Stimulated activated CD8-positive, alpha-beta memory T cell treated with anti-CD3 and anti-CD28 coated beads, Interleukin-4, amount 100 ng/mL, for 24 hours (primary cell): ENCODE measurements around the gene APOBR.
A peak's percentile ranks its signal among the peaks of the same experiment; 100 is the strongest.
"Not testable (repeated sequence)": the region's sequence is repeated elsewhere in the genome, so short reads cannot be mapped to it uniquely, and the experiment has no call there.

ENCODE experiments used
- DNase-seq: peaks from one replicate; pipeline ENCODE4 v3.0.0-alpha.2; 2020; ENCODE audit warnings: low read depth

APOBR gene

GRCh38 chr16:28494121-28494851 is at the start of gene APOBR:
APOBR (plus strand) TSS chr16:28494643; CDS start chr16:28494682, 39 bp downstream.
- peak; percentile 79 for DNase-seq

- not testable (repeated sequence) for DNase-seq
These were observed 48.1 kb upstream of the APOBR start for GRCh38 chr16:28446388-28446787.

- not testable (repeated sequence) for DNase-seq
These were observed 47.4 kb upstream of the APOBR start for GRCh38 chr16:28447081-28447480.

- no peak for DNase-seq
These were observed 20.7 kb upstream of the APOBR start for GRCh38 chr16:28473714-28474265.

GRCh38 chr16:28475221-28475620 is 19.2 kb upstream of the APOBR start:
- no peak for DNase-seq

GRCh38 chr16:28477311-28477920 is 17.0 kb upstream of the APOBR start:
- no peak for DNase-seq

- DNase-seq, result no peak
These were observed 15.8 kb upstream of the APOBR start for GRCh38 chr16:28478506-28479180.

GRCh38 chr16:28482026-28482425 is 12.4 kb upstream of the APOBR start:
- DNase-seq, result no peak

- not testable (repeated sequence) for DNase-seq
These were observed 11.1 kb upstream of the APOBR start for GRCh38 chr16:28483361-28483760.

GRCh38 chr16:28486266-28486665 is 8.2 kb upstream of the APOBR start:
- DNase-seq, result no peak

- DNase-seq, result peak; percentile 8
These were observed 3.0 kb upstream of the APOBR start for GRCh38 chr16:28491230-28491969.

- peak; percentile 76 for DNase-seq
These were observed 2.4 kb upstream of the APOBR start, which contains the start of gene CLN3 for GRCh38 chr16:28491970-28492474. CLN3 (minus strand) TSS chr16:28492074; CDS start chr16:28491759, 315 bp downstream.

GRCh38 chr16:28492511-28492910 is 1.9 kb upstream of the APOBR start:
- no peak for DNase-seq

- no peak for DNase-seq
These were observed 803 bp downstream of the APOBR start for GRCh38 chr16:28495098-28495793.

- DNase-seq, result no peak
These were observed 1.6 kb downstream of the APOBR start for GRCh38 chr16:28495795-28496749.

- no peak for DNase-seq
These were observed 2.4 kb downstream of the APOBR start for GRCh38 chr16:28496844-28497243.

GRCh38 chr16:28497386-28497785 is 2.9 kb downstream of the APOBR start:
- no peak for DNase-seq

GRCh38 chr16:28497861-28498599 is 3.6 kb downstream of the APOBR start:
- no peak for DNase-seq

- no peak for DNase-seq
These were observed 4.4 kb downstream of the APOBR start for GRCh38 chr16:28498666-28499381.
